DND-41 (cell line): ENCODE results near the gene KCNH1.

ENCODE experiments used
- ATAC-seq: fragments of 200-7000 bp; cut with Tn5 transposase; 3 replicates; pipeline ENCODE4 v1.9.1; 2021; ENCODE audit warnings: low read depth; ENCODE audit not compliant: insufficient read depth
- DNase-seq: peaks from one replicate; pipeline ENCODE4 v3.0.0-alpha.2; 2020
- H2AFZ ChIP-seq: 2 replicates; pipeline ENCODE4 v1.6.0; 2012; ENCODE audit warnings: low read depth, low read length
- H3K27ac ChIP-seq: 2 replicates; pipeline ENCODE4 v1.5.1; 2012; ENCODE audit warnings: low read length, inconsistent platforms
- H3K27me3 ChIP-seq: fragments of 200-600 bp; sonication (generic); 2 replicates; pipeline ENCODE4 v1.6.0; 2012; ENCODE audit warnings: low read length, mild to moderate bottlenecking, inconsistent platforms; ENCODE audit not compliant: insufficient read depth, poor library complexity
- H3K36me3 ChIP-seq: 2 replicates; pipeline ENCODE4 v1.5.1; 2012; ENCODE audit warnings: low read length, inconsistent platforms; ENCODE audit not compliant: insufficient read depth
- H3K4me1 ChIP-seq: 2 replicates; pipeline ENCODE4 v1.5.1; 2012; ENCODE audit warnings: mild to moderate bottlenecking, low read length; ENCODE audit not compliant: insufficient read depth
- H3K4me2 ChIP-seq: 2 replicates; pipeline ENCODE4 v1.6.0; 2012; ENCODE audit warnings: mild to moderate bottlenecking, moderate library complexity, low read length, inconsistent platforms; ENCODE audit not compliant: insufficient read depth
- H3K4me3 ChIP-seq, 2 experiments: fragments of 200-600 bp in 1 of 2; shearing (Covaris generic) in 1 of 2; 2 replicates each; pipeline ENCODE4 v1.5.1; 2012 to 2016; ENCODE audit warnings: inconsistent platforms in 2 of 2, low read length in 2 of 2, mild to moderate bottlenecking in 2 of 2, low read depth in 1 of 2, moderate library complexity in 1 of 2
- H3K79me2 ChIP-seq: 2 replicates; pipeline ENCODE4 v1.6.0; 2012; ENCODE audit warnings: low read length, inconsistent platforms; ENCODE audit not compliant: insufficient read depth
- H3K9ac ChIP-seq: 2 replicates; pipeline ENCODE4 v1.6.0; 2012; ENCODE audit warnings: low read depth, mild to moderate bottlenecking, inconsistent platforms, low read length, moderate library complexity
- H3K9me3 ChIP-seq: 2 replicates; pipeline ENCODE4 v1.5.1; 2012; ENCODE audit warnings: low read length, moderate library complexity, mild to moderate bottlenecking, inconsistent platforms; ENCODE audit not compliant: insufficient read depth, severe bottlenecking
- H4K20me1 ChIP-seq: 2 replicates; pipeline ENCODE4 v1.6.0; 2012; ENCODE audit warnings: low read length; ENCODE audit not compliant: insufficient read depth
- EZH2 ChIP-seq: IDR thresholded peaks from 3 replicates; pipeline ENCODE4 v1.6.1; 2012; ENCODE audit warnings: borderline replicate concordance, low read depth, mild to moderate bottlenecking, moderate library complexity, low read length, inconsistent platforms; ENCODE audit not compliant: severe bottlenecking
- TF ChIP-seq, protein P1 (sequence below): IDR thresholded peaks from 2 replicates; pipeline ENCODE4 v1.5.1; 2012; ENCODE audit warnings: borderline replicate concordance, low read length, moderate library complexity, mild to moderate bottlenecking; ENCODE audit not compliant: poor library complexity, severe bottlenecking; ENCODE audit errors: extremely low read depth

The KCNH1 gene

DNA sequence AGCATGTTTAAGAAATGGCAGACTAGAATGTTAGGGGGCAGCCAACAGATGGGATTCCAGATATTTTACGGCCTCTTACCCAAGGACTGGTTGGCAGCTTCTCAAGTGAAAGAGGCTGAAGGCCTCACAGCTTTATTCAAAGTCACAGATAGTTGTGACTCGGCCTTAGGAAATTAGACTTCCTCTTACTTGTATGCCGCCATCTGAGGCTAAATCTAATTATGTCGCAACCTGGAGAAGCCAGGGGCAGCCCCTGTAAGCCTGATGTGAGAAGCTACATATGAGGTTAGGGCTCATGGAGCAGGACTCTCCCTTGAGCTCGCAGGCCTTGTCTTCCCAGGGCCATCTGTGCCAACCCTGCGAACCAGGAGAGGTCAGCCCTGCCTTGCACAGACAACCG lies 452.8 kb downstream of the KCNH1 start:
- no peak for ATAC-seq
- Histone ChIP-seq H3K9ac (no peak overlapping the region), H3K4me3 (no peak overlapping the region), H3K9me3 (no peaks in the 10 kb centered on the region), H3K79me2 (no peaks in the 10 kb centered on the region), H4K20me1 (no peaks in the 10 kb centered on the region), H3K36me3 (no peaks in the 10 kb centered on the region), H2AFZ (no peak overlapping the region), H3K4me2 (no peak overlapping the region), H3K27ac (no peak overlapping the region), H3K4me1 (no peaks in the 10 kb centered on the region), H3K27me3 (no peaks in the 10 kb centered on the region)
- DNase-seq, result no peak
- no peak for TF ChIP-seq EZH2

GRCh38 chr1:210678306-210678705 lies 455.6 kb downstream of the KCNH1 start:
- Histone ChIP-seq H3K4me2 (no peak overlapping the region), H3K27me3 (no peaks in the 10 kb centered on the region), H3K4me1 (no peaks in the 10 kb centered on the region), H3K27ac (no peak overlapping the region), H3K36me3 (no peaks in the 10 kb centered on the region), H3K4me3 (no peak overlapping the region), H2AFZ (no peak overlapping the region), H4K20me1 (no peaks in the 10 kb centered on the region), H3K79me2 (no peaks in the 10 kb centered on the region), H3K9me3 (no peaks in the 10 kb centered on the region), H3K9ac (no peak overlapping the region)
- no peak for ATAC-seq
- TF ChIP-seq EZH2, result no peak
- TF ChIP-seq, protein P1, sequence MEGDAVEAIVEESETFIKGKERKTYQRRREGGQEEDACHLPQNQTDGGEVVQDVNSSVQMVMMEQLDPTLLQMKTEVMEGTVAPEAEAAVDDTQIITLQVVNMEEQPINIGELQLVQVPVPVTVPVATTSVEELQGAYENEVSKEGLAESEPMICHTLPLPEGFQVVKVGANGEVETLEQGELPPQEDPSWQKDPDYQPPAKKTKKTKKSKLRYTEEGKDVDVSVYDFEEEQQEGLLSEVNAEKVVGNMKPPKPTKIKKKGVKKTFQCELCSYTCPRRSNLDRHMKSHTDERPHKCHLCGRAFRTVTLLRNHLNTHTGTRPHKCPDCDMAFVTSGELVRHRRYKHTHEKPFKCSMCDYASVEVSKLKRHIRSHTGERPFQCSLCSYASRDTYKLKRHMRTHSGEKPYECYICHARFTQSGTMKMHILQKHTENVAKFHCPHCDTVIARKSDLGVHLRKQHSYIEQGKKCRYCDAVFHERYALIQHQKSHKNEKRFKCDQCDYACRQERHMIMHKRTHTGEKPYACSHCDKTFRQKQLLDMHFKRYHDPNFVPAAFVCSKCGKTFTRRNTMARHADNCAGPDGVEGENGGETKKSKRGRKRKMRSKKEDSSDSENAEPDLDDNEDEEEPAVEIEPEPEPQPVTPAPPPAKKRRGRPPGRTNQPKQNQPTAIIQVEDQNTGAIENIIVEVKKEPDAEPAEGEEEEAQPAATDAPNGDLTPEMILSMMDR, result no peak
- DNase-seq, result no peak

DNA sequence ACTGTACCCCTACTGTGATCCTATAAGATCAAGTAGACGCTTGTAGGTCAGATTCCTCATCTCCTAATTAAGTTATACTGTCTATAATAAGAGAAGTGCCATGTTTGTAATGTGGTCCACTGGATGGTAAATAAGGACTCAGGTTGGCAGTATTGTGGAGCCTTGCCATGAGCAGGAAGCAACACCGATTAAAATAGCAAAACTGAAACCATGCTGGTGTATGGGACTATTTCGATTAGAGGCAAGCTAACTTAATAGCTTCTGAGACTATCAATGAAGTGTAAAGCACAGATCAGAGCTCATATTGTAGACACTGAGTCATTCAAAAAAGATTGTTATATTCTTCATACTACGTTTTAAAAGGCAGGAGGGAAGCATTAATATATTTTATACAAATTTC lies 456.4 kb downstream of the KCNH1 start:
- no peaks in the 10 kb centered on the region for H3K27me3 ChIP-seq
- TF ChIP-seq EZH2, result no peak
- TF ChIP-seq, protein P1, result no peak
- no peaks in the 10 kb centered on the region for H3K36me3 ChIP-seq
- H3K27ac ChIP-seq, result no peak overlapping the region
- no peak overlapping the region for H3K9ac ChIP-seq
- no peaks in the 10 kb centered on the region for H3K4me1 ChIP-seq
- H3K79me2 ChIP-seq, result no peaks in the 10 kb centered on the region
- H2AFZ ChIP-seq, result no peak overlapping the region
- DNase-seq, result no peak
- H3K4me3 ChIP-seq, result no peak overlapping the region
- H3K9me3 ChIP-seq, result no peaks in the 10 kb centered on the region
- no peak overlapping the region for H3K4me2 ChIP-seq
- ATAC-seq, result no peak
- H4K20me1 ChIP-seq, result no peaks in the 10 kb centered on the region

- Histone ChIP-seq H2AFZ (no peak overlapping the region), H3K36me3 (no peaks in the 10 kb centered on the region), H3K27me3 (no peaks in the 10 kb centered on the region), H3K9me3 (no peaks in the 10 kb centered on the region), H3K4me2 (no peak overlapping the region), H3K27ac (no peak overlapping the region), H3K4me1 (no peaks in the 10 kb centered on the region), H3K9ac (no peak overlapping the region), H3K4me3 (no peak overlapping the region), H4K20me1 (no peaks in the 10 kb centered on the region), H3K79me2 (no peaks in the 10 kb centered on the region)
- no peak for DNase-seq
- TF ChIP-seq EZH2, result no peak
- TF ChIP-seq, protein P1, result no peak
- ATAC-seq, result no peak
Measured at GRCh38 chr1:210676539-210676938, 457.4 kb downstream of the KCNH1 start.
